Tibial nerve (tissue), 4 donors: ENCODE results near the gene PLS3. TPM values are rescaled to one million over a fixed set of nuclear protein-coding genes. Genes with fewer than 3 reads are reported as not detected.

ENCODE experiments used
- DNase-seq, 2 donors: peaks; one replicate each; pipeline ENCODE4 v3.0.0-alpha.2; 2019; ENCODE audit warnings: low spot score in 2 of 2
- H3K27ac ChIP-seq, 4 donors: fragments of 200-600 bp; sonication (generic) in 3 of 4; one replicate each; pipeline ENCODE4 v1.5.1; 2017 to 2019; ENCODE audit warnings: mild to moderate bottlenecking in 1 of 4
- H3K27me3 ChIP-seq, 2 donors: fragments of 200-600 bp; sonication (generic) in 1 of 2; one replicate each; pipeline versions ENCODE4 v1.5.1 to v1.6.0; 2017 to 2019
- H3K36me3 ChIP-seq, 3 donors: fragments of 200-600 bp; sonication (generic); one replicate each; pipeline ENCODE4 v1.5.1; 2018 to 2019
- H3K4me1 ChIP-seq, 4 donors: fragments of 200-600 bp; sonication (generic) in 3 of 4; one replicate each; pipeline ENCODE4 v1.5.1; 2017 to 2019
- H3K4me3 ChIP-seq, 4 donors: fragments of 200-600 bp; sonication (generic) in 3 of 4; one replicate each; pipeline ENCODE4 v1.5.1; 2017 to 2019; ENCODE audit warnings: mild to moderate bottlenecking in 1 of 4, moderate library complexity in 1 of 4
- H3K9me3 ChIP-seq, 4 donors: fragments of 200-600 bp; sonication (generic) in 3 of 4; one replicate each; pipeline ENCODE4 v1.5.1; 2017 to 2019
- CTCF ChIP-seq, 5 experiments: fragments of 200-600 bp in 3 of 5; fragments of 450-650 bp in 2 of 5; sonication (generic) in 3 of 5; IDR thresholded peaks; one replicate each; pipeline ENCODE4 v1.5.1; 2016 to 2019; ENCODE audit warnings: antibody characterized with exemption in 5 of 5, mild to moderate bottlenecking in 3 of 5, moderate library complexity in 2 of 5
- EP300 ChIP-seq, 2 donors: sonication (generic); formaldehyde crosslinking; IDR thresholded peaks; one replicate each; pipeline ENCODE4 v1.6.1; 2017; ENCODE audit warnings: antibody characterized with exemption in 2 of 2, mild to moderate bottlenecking in 1 of 2
- POLR2A ChIP-seq, 2 donors: fragments of 450-650 bp; IDR thresholded peaks; one replicate each; pipeline ENCODE4 v1.6.1; 2017; ENCODE audit warnings: antibody characterized with exemption in 2 of 2, mild to moderate bottlenecking in 2 of 2, moderate library complexity in 2 of 2
- WGBS, 2 donors: methylation state at CpG; one replicate each; pipeline ENCODE4 v1.1.5; 2018; 5-methylcytosine and 5-hydroxymethylcytosine counted together
- total RNA-seq, 4 donors: library from RNA; depleted of rRNA; stranded (reverse); fragments of >200 nt; gene quantifications; one replicate each; pipeline ENCODE4 v1.1.0, GENCODE V29; 2016

The PLS3 gene
- total RNA-seq, 4 donors from 2014 or later: 60.9 to 93.8 (median 82.4) TPM

- 87 to 92% methylated on average over 5 of the region's 5 CpGs for WGBS, 2 donors
- H3K27ac ChIP-seq: no peak overlapping the region
- no peak overlapping the region for H3K4me3 ChIP-seq
- peaks cover 0 to 4% (median 0%) of the 10 kb centered on the region in 4 donors for H3K4me1 ChIP-seq
- H3K27me3 ChIP-seq: peaks cover 0 to 27% of the 10 kb centered on the region in 2 donors
- no peak for TF ChIP-seq CTCF (IDR thresholded peaks at IDR 0.05)
- no peak for DNase-seq
- no peaks in the 10 kb centered on the region for H3K9me3 ChIP-seq
- peaks cover 0 to 9% (median 0%) of the 10 kb centered on the region in 3 donors for H3K36me3 ChIP-seq
Observed at GRCh38 chrX:115652221-115652620, 91.2 kb downstream of the PLS3 start.

- Histone ChIP-seq H3K27me3 (peaks cover 0 to 7% of the 10 kb centered on the region in 2 donors), H3K9me3 (no peaks in the 10 kb centered on the region), H3K27ac (no peak overlapping the region), H3K4me3 (no peak overlapping the region), H3K4me1 (no peaks in the 10 kb centered on the region), H3K36me3 (no peaks in the 10 kb centered on the region)
- TF ChIP-seq EP300 (IDR thresholded peaks at IDR 0.05) (no peak), POLR2A (IDR thresholded peaks at IDR 0.05) (no peak), CTCF (IDR thresholded peaks at IDR 0.05) (no peak)
- DNase-seq: no peak
- WGBS, 2 donors: 86 to 87% methylated on average over 6 to 9 of the region's 9 CpGs
Observed at GRCh38 chrX:115665122-115665521, 104.1 kb downstream of the PLS3 start.

GRCh38 chrX:115679460-115679859, 118.5 kb downstream of the PLS3 start:
- no peak for DNase-seq
- H3K36me3 ChIP-seq: no peaks in the 10 kb centered on the region
- no peak overlapping the region for H3K4me3 ChIP-seq
- peaks cover 0 to 21% of the 10 kb centered on the region in 2 donors for H3K27me3 ChIP-seq
- no peaks in the 10 kb centered on the region for H3K4me1 ChIP-seq
- TF ChIP-seq POLR2A (IDR thresholded peaks at IDR 0.05) (no peak), EP300 (IDR thresholded peaks at IDR 0.05) (no peak), CTCF (IDR thresholded peaks at IDR 0.05) (no peak)
- no peak overlapping the region for H3K27ac ChIP-seq
- 9 to 14% methylated on average over 7 of the region's 7 CpGs for WGBS, 2 donors
- H3K9me3 ChIP-seq: no peaks in the 10 kb centered on the region

GRCh38 chrX:115687595-115687994, 126.6 kb downstream of the PLS3 start:
- no peak for TF ChIP-seq POLR2A (IDR thresholded peaks at IDR 0.05)
- no peak for TF ChIP-seq CTCF (IDR thresholded peaks at IDR 0.05)
- TF ChIP-seq EP300 (IDR thresholded peaks at IDR 0.05): no peak
- Histone ChIP-seq H3K9me3 (no peaks in the 10 kb centered on the region), H3K27me3 (peaks cover 0 to 15% of the 10 kb centered on the region in 2 donors), H3K4me3 (no peak overlapping the region), H3K27ac (no peak overlapping the region), H3K4me1 (peaks cover 0 to 5% (median 1%) of the 10 kb centered on the region in 4 donors), H3K36me3 (no peaks in the 10 kb centered on the region)
- DNase-seq: no peak
- WGBS, 2 donors: 56 to 78% methylated on average over 4 of the region's 4 CpGs

- DNase-seq: no peak
- 20 to 31% methylated on average over 4 of the region's 4 CpGs for WGBS, 2 donors
- peaks cover 0 to 35% of the 10 kb centered on the region in 2 donors for H3K27me3 ChIP-seq
- peak overlapping the region in 1 of 4 donors; percentile 3 for H3K4me3 ChIP-seq
- H3K4me1 ChIP-seq: peaks cover 0 to 5% (median 1%) of the 10 kb centered on the region in 4 donors
- no peaks in the 10 kb centered on the region for H3K36me3 ChIP-seq
- TF ChIP-seq POLR2A (IDR thresholded peaks at IDR 0.05) (no peak), CTCF (IDR thresholded peaks at IDR 0.05) (no peak), EP300 (IDR thresholded peaks at IDR 0.05) (no peak)
- peak overlapping the region in 2 of 4 donors; percentile 44 to 54 for H3K27ac ChIP-seq
- no peaks in the 10 kb centered on the region for H3K9me3 ChIP-seq
Observed at GRCh38 chrX:115689931-115690330, 129.0 kb downstream of the PLS3 start.
